A673 (cell line): ENCODE measurements around the gene ZBTB21.

ENCODE experiments used
- CTCF ChIP-seq: fragments of 300-800, 200-600 bp; sonication (generic); conservative IDR thresholded peaks from 2 replicates; pipeline ENCODE4 v1.5.1; 2017; ENCODE audit warnings: low read depth, mild to moderate bottlenecking, antibody characterized with exemption, low read length, moderate library complexity, mixed read lengths
- EZH2 ChIP-seq: fragments of 200-600 bp; sonication (generic); IDR thresholded peaks from 2 replicates; pipeline ENCODE4 v1.6.1; 2017; ENCODE audit warnings: borderline replicate concordance, low read depth, mild to moderate bottlenecking, mixed read lengths, antibody characterized with exemption, low read length; ENCODE audit not compliant: poor library complexity, severe bottlenecking

- no peak for TF ChIP-seq CTCF
- TF ChIP-seq EZH2 = no peak
Measured at GRCh38 chr21:42038393-42038792, 28.2 kb upstream of the ZBTB21 start.
